GM21825 (cell line): ENCODE data around the gene ANKRD10.
A peak's percentile ranks its signal among the peaks of the same experiment; 100 is the strongest.

Source experiments
- ATAC-seq: cut with Tn5 transposase; IDR thresholded peaks from one replicate; pipeline ENCODE4 v1.9.1; 2021; ENCODE audit warnings: mild to moderate bottlenecking, moderate library complexity; ENCODE audit not compliant: unreplicated experiment

ANKRD10 gene

DNA sequence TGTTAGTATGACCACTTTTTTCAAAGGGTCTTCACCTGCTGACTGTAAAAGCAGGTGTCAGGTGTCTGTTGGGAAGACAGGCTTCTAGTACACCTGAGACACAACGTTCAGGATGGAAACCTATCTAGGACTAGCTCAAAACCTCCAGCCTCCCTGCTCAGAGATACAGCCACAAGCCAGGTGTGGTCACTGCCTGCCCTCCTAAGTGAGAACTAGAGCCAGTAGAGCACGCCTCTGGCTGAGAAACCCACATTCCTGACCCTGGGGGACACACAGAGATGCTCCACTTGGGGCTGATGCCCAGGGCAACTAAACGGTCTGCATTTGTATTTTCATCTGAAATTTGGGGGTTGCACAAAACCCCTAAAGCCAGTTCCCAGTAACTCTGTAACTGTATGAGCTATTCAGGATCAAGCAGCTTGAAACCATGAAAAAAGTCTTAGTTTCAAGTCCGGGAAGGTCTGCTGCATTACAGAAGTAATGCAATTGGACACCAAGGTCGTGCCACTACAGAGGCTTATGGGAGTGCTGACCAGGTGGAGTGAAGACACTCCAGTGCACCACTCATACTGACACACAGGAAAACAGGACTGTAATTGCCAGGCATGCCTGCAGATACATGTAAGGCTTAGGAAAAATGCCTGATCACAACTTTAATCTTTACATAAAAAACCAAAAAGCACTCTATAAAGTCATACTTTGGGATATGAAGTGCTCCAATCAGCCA, 27.8 kb downstream of the ANKRD10 start:
- no peak for ATAC-seq

DNA sequence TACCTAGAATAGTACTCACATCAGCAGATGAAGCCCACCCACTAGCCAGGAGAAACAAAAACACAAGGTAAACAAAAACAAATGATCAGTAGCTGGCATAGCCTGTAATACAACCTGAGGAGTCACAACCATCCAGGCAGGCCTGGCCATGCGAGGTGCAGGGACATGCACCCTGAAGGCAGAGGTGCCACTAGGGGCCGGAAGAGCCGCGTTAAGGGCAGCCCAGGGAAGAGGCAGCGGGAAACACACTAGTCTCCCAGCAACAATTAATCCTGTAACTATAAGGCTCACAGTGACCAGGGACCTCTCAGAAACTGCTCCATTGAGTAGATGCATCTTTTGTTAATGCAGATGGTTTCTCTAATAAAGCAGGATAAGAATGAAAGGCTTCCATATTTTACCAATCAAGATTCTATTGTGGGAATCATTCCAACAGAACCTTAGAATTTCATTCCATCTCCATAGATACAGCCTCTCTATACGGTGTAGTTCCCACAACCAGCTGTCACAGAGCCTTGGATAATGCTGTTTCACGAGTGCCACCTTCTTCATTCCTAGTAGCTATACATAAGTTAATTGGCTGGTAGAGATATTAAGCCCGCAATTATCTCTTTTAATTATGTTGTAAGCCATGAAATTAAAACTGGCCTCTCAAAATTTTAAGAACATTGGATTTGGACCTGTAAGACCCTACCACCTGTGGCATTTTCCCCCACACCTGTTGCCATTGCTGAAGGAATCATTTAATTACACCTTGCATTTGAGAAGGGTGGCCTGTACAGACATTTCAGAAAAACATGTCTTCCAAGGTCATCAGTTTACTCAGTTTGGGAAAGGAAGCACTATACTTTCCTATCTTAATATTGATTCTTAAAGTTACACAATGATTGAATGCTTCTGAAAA, 28.7 kb downstream of the ANKRD10 start:
- no peak for ATAC-seq

GRCh38 chr13:110885516-110885915, 29.4 kb downstream of the ANKRD10 start:
- no peak for ATAC-seq

- no peak for ATAC-seq
Measured at GRCh38 chr13:110884517-110884916, 30.4 kb downstream of the ANKRD10 start.

GRCh38 chr13:110883542-110883941, 31.3 kb downstream of the ANKRD10 start:
- ATAC-seq = no peak

- no peak for ATAC-seq
Measured at GRCh38 chr13:110882972-110883371, 31.9 kb downstream of the ANKRD10 start.

- ATAC-seq = no peak
Measured at GRCh38 chr13:110881839-110882627, 32.8 kb downstream of the ANKRD10 start.

GRCh38 chr13:110880627-110881026, 34.2 kb downstream of the ANKRD10 start:
- no peak for ATAC-seq

DNA sequence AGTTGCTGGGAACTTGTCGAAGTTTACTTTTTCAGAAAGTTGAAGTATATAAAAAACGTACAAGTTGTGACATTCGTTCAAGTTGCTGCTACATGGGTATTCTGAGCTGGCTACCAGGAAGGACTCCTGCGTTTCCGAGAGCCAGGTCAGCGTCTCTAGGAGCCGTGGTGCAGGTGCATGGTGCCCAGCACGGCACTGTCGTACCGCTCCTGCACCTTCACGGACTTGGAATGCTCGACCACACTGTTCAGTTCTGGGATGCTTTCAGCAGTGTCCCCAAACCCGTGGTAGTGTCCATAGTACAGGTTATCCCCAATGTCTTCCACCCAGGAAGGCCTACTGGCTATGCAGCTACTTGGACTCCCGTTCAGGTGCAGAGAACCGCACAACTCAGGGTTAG, 35.4 kb downstream of the ANKRD10 start:
- no peak for ATAC-seq

- no peak for ATAC-seq
Measured at GRCh38 chr13:110877737-110878258, 37.1 kb downstream of the ANKRD10 start.

DNA sequence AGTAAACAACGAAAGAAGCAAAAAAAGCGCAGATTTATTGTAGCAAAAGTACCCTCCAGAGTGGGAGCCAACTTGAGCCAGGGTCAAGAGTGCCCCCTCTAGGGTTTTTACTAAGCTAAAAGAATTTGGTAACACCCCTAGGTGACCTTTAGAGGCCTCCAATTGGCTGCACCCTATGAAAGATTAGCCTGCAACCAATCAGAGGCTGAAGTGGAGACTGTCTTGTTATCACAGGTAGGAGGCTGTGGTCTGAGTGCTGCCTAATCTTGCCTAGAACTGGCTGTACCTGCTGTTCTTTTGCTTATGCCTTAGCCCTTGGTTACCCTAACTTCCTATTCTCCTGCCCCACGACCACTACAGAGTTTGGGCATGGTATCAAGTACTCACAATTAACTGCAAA, 38.3 kb downstream of the ANKRD10 start:
- no peak for ATAC-seq

DNA sequence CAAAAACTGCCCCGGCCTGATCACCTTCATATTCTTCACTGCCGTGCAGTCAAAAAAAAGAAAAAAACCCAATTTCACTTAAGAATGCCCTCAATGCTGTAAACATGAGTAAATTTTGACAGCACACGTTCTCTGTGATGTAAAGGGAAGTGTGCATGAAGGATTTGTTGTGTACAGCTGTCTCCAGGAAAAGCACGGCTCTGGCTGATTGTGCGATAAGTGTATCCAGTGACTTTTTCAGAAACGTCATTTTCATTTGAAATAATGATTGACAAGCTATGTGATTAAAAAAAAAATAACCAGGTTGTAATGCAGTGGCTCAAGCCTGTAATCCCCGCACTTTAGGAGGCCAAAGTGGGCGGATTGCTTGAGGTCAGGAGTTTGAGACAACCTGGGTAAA, 39.6 kb downstream of the ANKRD10 start:
- no peak for ATAC-seq

GRCh38 chr13:110874508-110874960, 40.3 kb downstream of the ANKRD10 start:
- ATAC-seq = peak; percentile 74

DNA sequence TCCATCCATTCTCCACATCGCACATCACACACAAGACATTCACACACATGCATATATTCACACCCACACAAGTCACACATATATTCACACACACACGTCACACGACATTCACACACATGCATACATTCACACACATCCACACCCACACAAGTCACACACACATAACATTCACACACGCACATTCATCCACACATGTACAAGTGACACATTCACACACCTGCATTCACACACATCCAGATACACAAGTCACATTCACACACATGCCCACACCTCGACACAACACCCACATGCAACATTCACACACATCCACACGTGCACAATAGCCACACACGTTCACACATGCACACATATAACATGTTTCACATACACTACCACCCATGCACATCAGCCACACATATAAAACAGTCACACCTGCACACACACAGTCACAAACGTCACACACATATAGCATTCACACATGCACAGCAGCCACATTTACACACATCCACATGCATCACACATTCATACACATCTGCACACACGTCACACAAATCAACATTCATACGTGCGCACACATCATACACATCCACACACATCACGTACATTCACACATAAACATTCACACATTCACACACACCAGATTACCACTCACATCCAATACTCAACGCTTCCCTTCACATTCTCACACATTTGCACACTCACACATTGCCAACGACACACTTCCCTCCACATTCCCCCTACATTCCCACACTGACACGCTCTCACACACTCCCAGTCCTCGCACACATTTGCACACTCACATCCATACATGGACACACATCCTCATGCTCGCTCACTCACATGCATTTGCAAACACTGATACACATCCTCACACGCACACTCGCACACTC, 41.0 kb downstream of the ANKRD10 start:
- ATAC-seq = no peak

DNA sequence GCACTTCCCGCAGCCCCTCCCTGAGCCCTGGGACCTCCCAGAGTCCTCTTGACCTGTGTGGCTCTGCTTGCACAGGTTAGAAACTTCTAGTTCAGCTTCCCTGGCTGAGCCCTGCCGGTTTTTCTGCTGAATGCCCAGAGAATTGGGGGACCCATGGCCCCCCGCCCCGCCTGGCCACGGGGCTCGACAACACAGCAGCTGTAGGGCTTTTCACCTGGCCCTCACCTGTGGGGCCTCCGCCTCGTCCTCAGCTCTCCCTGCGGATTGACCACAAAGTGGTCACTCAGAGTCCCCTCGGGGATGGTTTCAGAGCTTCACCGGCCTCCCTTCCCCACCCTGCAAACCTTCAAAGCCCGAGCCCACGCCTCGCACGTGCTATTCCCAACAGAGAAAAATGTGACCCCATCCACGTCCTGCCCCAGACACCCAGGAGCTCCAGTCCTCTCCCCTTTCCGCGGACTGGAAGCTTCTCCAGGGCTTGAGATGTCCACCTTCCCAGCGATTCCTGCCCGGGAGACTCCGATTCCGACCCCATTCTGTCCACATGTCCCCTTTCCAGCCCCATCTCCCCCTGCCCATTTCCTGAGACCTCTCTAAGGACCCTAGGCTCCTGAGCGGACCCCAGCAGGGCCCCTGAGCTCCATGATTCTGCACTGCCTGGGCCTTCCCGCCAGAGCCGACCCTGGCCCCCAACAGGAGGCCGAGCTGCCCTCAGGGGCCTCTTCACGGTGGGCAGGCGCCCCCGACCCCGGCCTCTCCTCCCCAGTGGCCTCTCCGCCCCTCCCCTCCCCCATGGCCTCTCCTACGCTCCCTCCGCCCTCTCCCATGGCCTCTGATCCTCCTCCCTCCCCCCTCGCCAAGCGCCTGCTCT, 41.9 kb downstream of the ANKRD10 start:
- no peak for ATAC-seq

GRCh38 chr13:110872034-110872767, 42.7 kb downstream of the ANKRD10 start:
- no peak for ATAC-seq

- ATAC-seq = no peak
Measured at GRCh38 chr13:110869805-110870706, 44.8 kb downstream of the ANKRD10 start.
